PC-9 (cell line): ENCODE measurements around the gene NATD1.

Experiments used
- CTCF ChIP-seq: fragments of 200-600 bp; sonication (generic); conservative IDR thresholded peaks from 2 replicates; pipeline ENCODE4 v1.6.1; 2017; ENCODE audit warnings: mixed run types, antibody characterized with exemption, mild to moderate bottlenecking, moderate library complexity
- EZH2 ChIP-seq: fragments of 200-600 bp; sonication (generic); IDR thresholded peaks from 2 replicates; pipeline ENCODE4 v1.8.0; 2017; ENCODE audit warnings: antibody characterized with exemption, low read depth

GRCh38 chr17:21215935-21216334, 37.3 kb downstream of the NATD1 start:
- TF ChIP-seq CTCF (no peak), EZH2 (no peak)
